DOHH2 (cell line): ENCODE results near the gene NPRL2.

Source experiments
- H3F3A ChIP-seq: fragments of 200-600 bp; sonication (generic), shearing (Covaris generic); 2 replicates; pipeline ENCODE4 v1.6.0; 2016; ENCODE audit warnings: antibody characterized with exemption, mild to moderate bottlenecking; ENCODE audit not compliant: control insufficient read depth, insufficient read depth
- H3K27ac ChIP-seq: fragments of 200-600 bp; sonication (generic); 2 replicates; pipeline ENCODE4 v1.5.1; 2014; ENCODE audit warnings: low read depth, mild to moderate bottlenecking, low read length, moderate library complexity
- H3K27me3 ChIP-seq: fragments of 200-600 bp; sonication (generic); 2 replicates; pipeline ENCODE4 v1.6.1; 2014; ENCODE audit warnings: mild to moderate bottlenecking, low read length, mixed read lengths; ENCODE audit not compliant: control insufficient read depth
- H3K36me3 ChIP-seq: fragments of 200-600 bp; sonication (generic); 2 replicates; pipeline ENCODE4 v1.6.1; 2014; ENCODE audit warnings: mild to moderate bottlenecking, low read length, moderate library complexity, mixed read lengths; ENCODE audit not compliant: control insufficient read depth
- H3K4me1 ChIP-seq: fragments of 200-600 bp; sonication (generic); 2 replicates; pipeline ENCODE4 v1.6.1; 2014; ENCODE audit warnings: mild to moderate bottlenecking, low read length, mixed read lengths; ENCODE audit not compliant: control insufficient read depth
- H3K4me2 ChIP-seq: fragments of 200-600 bp; sonication (generic); 2 replicates; pipeline ENCODE4 v1.6.0; 2014; ENCODE audit warnings: mild to moderate bottlenecking, low read length, moderate library complexity
- H3K4me3 ChIP-seq: fragments of 200-600 bp; sonication (generic); 2 replicates; pipeline ENCODE4 v1.5.1; 2014; ENCODE audit warnings: mild to moderate bottlenecking, low read length, mixed read lengths
- H3K79me2 ChIP-seq: fragments of 200-600 bp; sonication (generic); 2 replicates; pipeline ENCODE4 v1.6.1; 2014; ENCODE audit warnings: mild to moderate bottlenecking, low read length, mixed read lengths; ENCODE audit not compliant: control insufficient read depth
- H3K9me2 ChIP-seq: fragments of 200-600 bp; sonication (generic); replicated peaks from 2 replicates; pipeline ENCODE4 v1.6.1; 2014; ENCODE audit warnings: mild to moderate bottlenecking, low read length, mixed read lengths; ENCODE audit not compliant: control insufficient read depth
- H3K9me3 ChIP-seq: fragments of 200-600 bp; sonication (generic); 2 replicates; pipeline ENCODE4 v1.6.1; 2014; ENCODE audit warnings: antibody characterized with exemption, low read length, mixed read lengths; ENCODE audit not compliant: control insufficient read depth, insufficient read depth
- H4K20me1 ChIP-seq: fragments of 200-600 bp; sonication (generic); 2 replicates; pipeline ENCODE4 v1.6.0; 2014; ENCODE audit warnings: low read depth, mild to moderate bottlenecking, antibody characterized with exemption, low read length, moderate library complexity; ENCODE audit not compliant: control insufficient read depth, insufficient read depth
- CTCF ChIP-seq: fragments of 200-600 bp; sonication (generic); IDR thresholded peaks from one replicate; pipeline ENCODE4 v1.5.1; 2014; ENCODE audit warnings: antibody characterized with exemption, mild to moderate bottlenecking, low read depth, low read length; ENCODE audit not compliant: poor library complexity, severe bottlenecking
- EZH2phosphoT487 ChIP-seq: fragments of 200-600 bp; sonication (generic); IDR thresholded peaks from 2 replicates; pipeline ENCODE4 v1.6.1; 2017; ENCODE audit warnings: borderline replicate concordance, mild to moderate bottlenecking, antibody characterized with exemption, low read length, moderate library complexity, mixed read lengths

Gene NPRL2

GRCh38 chr3:50300681-50301254, 49.8 kb downstream of the NPRL2 start:
- H3K79me2 ChIP-seq = 0 out of 2 replicates have a peak, but pooled peaks cover 3% of the 10 kb centered on the region
- H4K20me1 ChIP-seq = no peaks in the 10 kb centered on the region
- no peaks in the 10 kb centered on the region for H3K9me2 ChIP-seq
- peaks cover 7% of the 10 kb centered on the region for H3F3A ChIP-seq
- no peaks in the 10 kb centered on the region for H3K27me3 ChIP-seq
- no peaks in the 10 kb centered on the region for H3K36me3 ChIP-seq
- no peak for TF ChIP-seq EZH2phosphoT487
- no peak for TF ChIP-seq CTCF
- H3K9me3 ChIP-seq = no peaks in the 10 kb centered on the region
- peaks cover 25% of the 10 kb centered on the region for H3K4me1 ChIP-seq
- H3K4me2 ChIP-seq = peak overlapping the region; percentile 98
- H3K4me3 ChIP-seq = peak overlapping the region; percentile 98
- H3K27ac ChIP-seq = no peak overlapping the region

- H3K27ac ChIP-seq = peak overlapping the region; percentile 20
- H3K36me3 ChIP-seq = no peaks in the 10 kb centered on the region
- TF ChIP-seq CTCF (no peak), EZH2phosphoT487 (no peak)
- H3K27me3 ChIP-seq = no peaks in the 10 kb centered on the region
- peak overlapping the region; percentile 98 for H3K4me2 ChIP-seq
- H3K9me2 ChIP-seq = no peaks in the 10 kb centered on the region
- no peaks in the 10 kb centered on the region for H3K9me3 ChIP-seq
- H3K4me3 ChIP-seq = peak overlapping the region; percentile 98
- H3F3A ChIP-seq = peaks cover 7% of the 10 kb centered on the region
- H4K20me1 ChIP-seq = no peaks in the 10 kb centered on the region
- H3K79me2 ChIP-seq = 0 out of 2 replicates have a peak, but pooled peaks cover 3% of the 10 kb centered on the region
- peaks cover 24% of the 10 kb centered on the region for H3K4me1 ChIP-seq
These were observed 50.5 kb downstream of the NPRL2 start for GRCh38 chr3:50299929-50300680.

- Histone ChIP-seq H3K79me2 (0 out of 2 replicates have a peak, but pooled peaks cover 3% of the 10 kb centered on the region), H3K36me3 (no peaks in the 10 kb centered on the region), H3K9me2 (no peaks in the 10 kb centered on the region), H3K9me3 (no peaks in the 10 kb centered on the region), H4K20me1 (no peaks in the 10 kb centered on the region), H3K27me3 (no peaks in the 10 kb centered on the region), H3K27ac (peak overlapping the region; percentile 20), H3K4me2 (peak overlapping the region; percentile 98), H3K4me1 (peaks cover 19% of the 10 kb centered on the region), H3F3A (peaks cover 4% of the 10 kb centered on the region; the same call in 1 of the 2 replicates), H3K4me3 (peak overlapping the region; percentile 98)
- TF ChIP-seq CTCF (no peak), EZH2phosphoT487 (no peak)
These were observed 51.0 kb downstream of the NPRL2 start for GRCh38 chr3:50299638-50299928.
